ENCODE data around the gene RANBP17.

The RANBP17 gene

GRCh38 chr5:171226864-171227263, 365.0 kb downstream of the RANBP17 start:
- Histone ChIP-seq H3K23ac (ENCODE audit: low read length) (no peak overlapping the region), H3K79me1 (ENCODE audit: low read length) (no peaks in the 10 kb centered on the region), H2BK120ac (ENCODE audit: low read depth, low read length) (no peak overlapping the region), H3K4me3 (ENCODE audit: low read length) (no peak overlapping the region), H2BK5ac (ENCODE audit: low read length) (no peak overlapping the region), H3K27ac (ENCODE audit: low read depth, low read length) (no peak overlapping the region), H3K27me3 (ENCODE audit: insufficient read depth, low read length, poor library complexity) (no peaks in the 10 kb centered on the region), H3K36me3 (ENCODE audit: control insufficient read depth, insufficient read depth, low read length) (no peaks in the 10 kb centered on the region), H3K9ac (ENCODE audit: low read length) (no peak overlapping the region), H4K8ac (ENCODE audit: low read depth, low read length) (no peak overlapping the region), H3K79me2 (ENCODE audit: control insufficient read depth, insufficient read depth, low read length) (no peaks in the 10 kb centered on the region), H3K4me1 (ENCODE audit: control insufficient read depth, low read depth, low read length) (no peaks in the 10 kb centered on the region), H3K4me2 (ENCODE audit: low read length) (no peak overlapping the region), H2BK15ac (replicated peaks; ENCODE audit: low read depth) (no peak overlapping the region), H2AK5ac (ENCODE audit: low read length) (no peak overlapping the region), H4K5ac (ENCODE audit: low read length) (no peak overlapping the region), H3K18ac (ENCODE audit: low read length) (no peak overlapping the region), H3K4ac (ENCODE audit: low read depth, low read length) (no peak overlapping the region), H3K56ac (ENCODE audit: low read length) (no peak overlapping the region)
- DNase-seq: no peak
- WGBS (ENCODE audit: extremely low coverage, insufficient coverage, low lambda C conversion rate): no CpG with 5 or more reads among the region's 1 CpG

GRCh38 chr5:171236651-171237050, 374.8 kb downstream of the RANBP17 start:
- no peak overlapping the region for H3K4me3 ChIP-seq (ENCODE audit: low read length)

GRCh38 chr5:171242521-171242920, 380.7 kb downstream of the RANBP17 start:
- Histone ChIP-seq H2BK15ac (replicated peaks; ENCODE audit: low read depth) (no peak overlapping the region), H3K9ac (ENCODE audit: low read length) (no peak overlapping the region), H3K4me1 (ENCODE audit: control insufficient read depth, low read depth, low read length) (no peaks in the 10 kb centered on the region), H3K4me3 (ENCODE audit: low read length) (no peak overlapping the region), H3K4ac (ENCODE audit: low read depth, low read length) (no peak overlapping the region), H3K27ac (ENCODE audit: low read depth, low read length) (no peak overlapping the region), H3K18ac (ENCODE audit: low read length) (no peak overlapping the region), H2AK5ac (ENCODE audit: low read length) (no peak overlapping the region), H3K4me2 (ENCODE audit: low read length) (no peak overlapping the region), H3K79me2 (ENCODE audit: control insufficient read depth, insufficient read depth, low read length) (no peaks in the 10 kb centered on the region), H3K36me3 (ENCODE audit: control insufficient read depth, insufficient read depth, low read length) (no peaks in the 10 kb centered on the region), H2BK120ac (ENCODE audit: low read depth, low read length) (no peak overlapping the region), H4K5ac (ENCODE audit: low read length) (no peak overlapping the region), H4K8ac (ENCODE audit: low read depth, low read length) (no peak overlapping the region), H3K27me3 (ENCODE audit: insufficient read depth, low read length, poor library complexity) (no peaks in the 10 kb centered on the region), H3K79me1 (ENCODE audit: low read length) (no peaks in the 10 kb centered on the region), H2BK5ac (ENCODE audit: low read length) (no peak overlapping the region), H3K23ac (ENCODE audit: low read length) (no peak overlapping the region), H3K56ac (ENCODE audit: low read length) (no peak overlapping the region)
- DNase-seq: no peak
- WGBS (ENCODE audit: extremely low coverage, insufficient coverage, low lambda C conversion rate): no CpG with 5 or more reads among the region's 1 CpG

More at GRCh38 chr5:171236651-171237050, 374.8 kb downstream of the RANBP17 start:
- no peak overlapping the region for H2BK120ac ChIP-seq (ENCODE audit: low read depth, low read length)
- WGBS (ENCODE audit: extremely low coverage, insufficient coverage, low lambda C conversion rate): no CpG with 5 or more reads among the region's 1 CpG
- no peak overlapping the region for H3K56ac ChIP-seq (ENCODE audit: low read length)
- DNase-seq: no peak
- H3K4me2 ChIP-seq (ENCODE audit: low read length): no peak overlapping the region
- no peak overlapping the region for H3K23ac ChIP-seq (ENCODE audit: low read length)
- no peak overlapping the region for H2AK5ac ChIP-seq (ENCODE audit: low read length)
- H3K79me1 ChIP-seq (ENCODE audit: low read length): no peaks in the 10 kb centered on the region
- H3K27ac ChIP-seq (ENCODE audit: low read depth, low read length): no peak overlapping the region
- no peaks in the 10 kb centered on the region for H3K36me3 ChIP-seq (ENCODE audit: control insufficient read depth, insufficient read depth, low read length)
- no peaks in the 10 kb centered on the region for H3K79me2 ChIP-seq (ENCODE audit: control insufficient read depth, insufficient read depth, low read length)
- no peak overlapping the region for H2BK5ac ChIP-seq (ENCODE audit: low read length)
- H3K18ac ChIP-seq (ENCODE audit: low read length): no peak overlapping the region
- H2BK15ac ChIP-seq (replicated peaks; ENCODE audit: low read depth): no peak overlapping the region
- no peaks in the 10 kb centered on the region for H3K4me1 ChIP-seq (ENCODE audit: control insufficient read depth, low read depth, low read length)
- no peak overlapping the region for H3K9ac ChIP-seq (ENCODE audit: low read length)
- no peaks in the 10 kb centered on the region for H3K27me3 ChIP-seq (ENCODE audit: insufficient read depth, low read length, poor library complexity)
- no peak overlapping the region for H4K8ac ChIP-seq (ENCODE audit: low read depth, low read length)
- no peak overlapping the region for H3K4ac ChIP-seq (ENCODE audit: low read depth, low read length)
- no peak overlapping the region for H4K5ac ChIP-seq (ENCODE audit: low read length)

DNA sequence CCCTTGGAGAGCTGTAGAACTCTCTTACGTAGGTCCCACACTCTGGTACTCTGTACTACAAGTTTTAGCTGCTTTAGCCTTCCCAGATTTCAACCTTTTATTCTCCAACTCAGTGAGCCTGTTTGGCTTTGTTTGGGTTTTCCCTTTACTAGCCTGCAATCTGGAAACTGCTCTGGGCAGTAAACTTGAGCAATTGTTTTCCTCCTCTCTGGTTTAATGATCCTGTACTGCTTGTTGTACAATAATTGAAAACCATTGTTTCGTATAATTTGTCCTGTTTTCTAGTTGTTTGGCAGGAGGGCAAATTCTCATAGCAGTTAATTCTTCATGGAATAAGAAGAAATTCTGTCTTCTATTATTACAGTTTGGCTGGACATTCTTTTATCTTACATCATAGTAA, 384.4 kb downstream of the RANBP17 start:
- H3K4me2 ChIP-seq (ENCODE audit: low read length): no peak overlapping the region
- H3K23ac ChIP-seq (ENCODE audit: low read length): no peak overlapping the region
- H3K4me3 ChIP-seq (ENCODE audit: low read length): no peak overlapping the region
- no peaks in the 10 kb centered on the region for H3K36me3 ChIP-seq (ENCODE audit: control insufficient read depth, insufficient read depth, low read length)
- H4K8ac ChIP-seq (ENCODE audit: low read depth, low read length): no peak overlapping the region
- H3K9ac ChIP-seq (ENCODE audit: low read length): no peak overlapping the region
- H3K4ac ChIP-seq (ENCODE audit: low read depth, low read length): no peak overlapping the region
- no peak overlapping the region for H3K27ac ChIP-seq (ENCODE audit: low read depth, low read length)
- WGBS (ENCODE audit: extremely low coverage, insufficient coverage, low lambda C conversion rate): no CpG with 5 or more reads among the region's 2 CpGs
- H4K5ac ChIP-seq (ENCODE audit: low read length): no peak overlapping the region
- H2AK5ac ChIP-seq (ENCODE audit: low read length): no peak overlapping the region
- no peak overlapping the region for H2BK120ac ChIP-seq (ENCODE audit: low read depth, low read length)
- H3K79me2 ChIP-seq (ENCODE audit: control insufficient read depth, insufficient read depth, low read length): no peaks in the 10 kb centered on the region
- no peak overlapping the region for H2BK5ac ChIP-seq (ENCODE audit: low read length)
- H3K79me1 ChIP-seq (ENCODE audit: low read length): no peaks in the 10 kb centered on the region
- H3K18ac ChIP-seq (ENCODE audit: low read length): no peak overlapping the region
- no peak for DNase-seq
- no peaks in the 10 kb centered on the region for H3K27me3 ChIP-seq (ENCODE audit: insufficient read depth, low read length, poor library complexity)
- H2BK15ac ChIP-seq (replicated peaks; ENCODE audit: low read depth): no peak overlapping the region
- no peaks in the 10 kb centered on the region for H3K4me1 ChIP-seq (ENCODE audit: control insufficient read depth, low read depth, low read length)
- H3K56ac ChIP-seq (ENCODE audit: low read length): no peak overlapping the region

GRCh38 chr5:171249460-171249859, 387.6 kb downstream of the RANBP17 start:
- no peak for DNase-seq
- Histone ChIP-seq H2BK15ac (replicated peaks; ENCODE audit: low read depth) (no peak overlapping the region), H2BK120ac (ENCODE audit: low read depth, low read length) (no peak overlapping the region), H3K4me2 (ENCODE audit: low read length) (no peak overlapping the region), H3K4ac (ENCODE audit: low read depth, low read length) (no peak overlapping the region), H4K8ac (ENCODE audit: low read depth, low read length) (no peak overlapping the region), H3K79me2 (ENCODE audit: control insufficient read depth, insufficient read depth, low read length) (no peaks in the 10 kb centered on the region), H3K56ac (ENCODE audit: low read length) (no peak overlapping the region), H3K36me3 (ENCODE audit: control insufficient read depth, insufficient read depth, low read length) (no peaks in the 10 kb centered on the region), H2AK5ac (ENCODE audit: low read length) (no peak overlapping the region), H3K27me3 (ENCODE audit: insufficient read depth, low read length, poor library complexity) (no peaks in the 10 kb centered on the region), H4K5ac (ENCODE audit: low read length) (no peak overlapping the region), H3K4me1 (ENCODE audit: control insufficient read depth, low read depth, low read length) (no peaks in the 10 kb centered on the region), H3K9ac (ENCODE audit: low read length) (no peak overlapping the region), H3K27ac (ENCODE audit: low read depth, low read length) (no peak overlapping the region), H3K23ac (ENCODE audit: low read length) (no peak overlapping the region), H3K79me1 (ENCODE audit: low read length) (no peaks in the 10 kb centered on the region), H3K4me3 (ENCODE audit: low read length) (no peak overlapping the region), H3K18ac (ENCODE audit: low read length) (no peak overlapping the region), H2BK5ac (ENCODE audit: low read length) (no peak overlapping the region)

GRCh38 chr5:171250738-171251137, 388.9 kb downstream of the RANBP17 start:
- no CpG with 5 or more reads among the region's 1 CpG for WGBS (ENCODE audit: extremely low coverage, insufficient coverage, low lambda C conversion rate)
- Histone ChIP-seq H3K79me2 (ENCODE audit: control insufficient read depth, insufficient read depth, low read length) (no peaks in the 10 kb centered on the region), H2AK5ac (ENCODE audit: low read length) (no peak overlapping the region), H3K4me3 (ENCODE audit: low read length) (no peak overlapping the region), H2BK5ac (ENCODE audit: low read length) (no peak overlapping the region), H3K18ac (ENCODE audit: low read length) (no peak overlapping the region), H3K23ac (ENCODE audit: low read length) (no peak overlapping the region), H4K8ac (ENCODE audit: low read depth, low read length) (no peak overlapping the region), H3K4ac (ENCODE audit: low read depth, low read length) (no peak overlapping the region), H3K36me3 (ENCODE audit: control insufficient read depth, insufficient read depth, low read length) (no peaks in the 10 kb centered on the region), H3K56ac (ENCODE audit: low read length) (no peak overlapping the region), H3K4me1 (ENCODE audit: control insufficient read depth, low read depth, low read length) (no peaks in the 10 kb centered on the region), H3K4me2 (ENCODE audit: low read length) (no peak overlapping the region), H4K5ac (ENCODE audit: low read length) (no peak overlapping the region), H3K27ac (ENCODE audit: low read depth, low read length) (no peak overlapping the region), H3K79me1 (ENCODE audit: low read length) (no peaks in the 10 kb centered on the region), H3K27me3 (ENCODE audit: insufficient read depth, low read length, poor library complexity) (no peaks in the 10 kb centered on the region), H2BK15ac (replicated peaks; ENCODE audit: low read depth) (no peak overlapping the region), H3K9ac (ENCODE audit: low read length) (no peak overlapping the region), H2BK120ac (ENCODE audit: low read depth, low read length) (no peak overlapping the region)
- no peak for DNase-seq
